Stimulated activated CD8-positive, alpha-beta memory T cell treated with anti-CD3 and anti-CD28 coated beads, Interleukin-7, amount 100 ng/mL, for 48 hours (primary cell): ENCODE data around the gene NDUFV2.
"Not testable (repeated sequence)": the region's sequence is repeated elsewhere in the genome, so short reads cannot be mapped to it uniquely, and the experiment has no call there.

Source experiments
- DNase-seq, 2 donors: peaks; one replicate each; pipeline ENCODE4 v3.0.0-alpha.2; 2020; ENCODE audit warnings: low read depth in 1 of 2; ENCODE audit errors: extremely low read depth in 1 of 2

NDUFV2 gene

GRCh38 chr18:9088727-9089126, 13.8 kb upstream of the NDUFV2 start:
- not testable (repeated sequence) for DNase-seq

- DNase-seq = no peak
These were observed 11.9 kb upstream of the NDUFV2 start for GRCh38 chr18:9090578-9090977.

GRCh38 chr18:9091066-9091476, 11.4 kb upstream of the NDUFV2 start:
- DNase-seq = no peak

- DNase-seq = no peak
These were observed 9.8 kb upstream of the NDUFV2 start for GRCh38 chr18:9092665-9093064.

GRCh38 chr18:9093109-9093508, 9.4 kb upstream of the NDUFV2 start:
- DNase-seq = not testable (repeated sequence)

- peak; percentile 31 to 68 for DNase-seq
These were observed 7.9 kb upstream of the NDUFV2 start for GRCh38 chr18:9094307-9095226.

GRCh38 chr18:9095297-9096006, 7.0 kb upstream of the NDUFV2 start:
- DNase-seq = peak; percentile 26 to 60

- DNase-seq = no peak
These were observed 6.5 kb upstream of the NDUFV2 start for GRCh38 chr18:9096007-9096371.

- DNase-seq = no peak
These were observed 5.8 kb upstream of the NDUFV2 start for GRCh38 chr18:9096685-9097084.

- no peak for DNase-seq
These were observed 5.2 kb upstream of the NDUFV2 start for GRCh38 chr18:9097349-9097748.

- no peak for DNase-seq
These were observed 1.7 kb upstream of the NDUFV2 start for GRCh38 chr18:9100796-9101195.

GRCh38 chr18:9101730-9102507, 580 bp upstream of the NDUFV2 start:
- no peak for DNase-seq

GRCh38 chr18:9103376-9103873, 926 bp downstream of the NDUFV2 start:
- no peak for DNase-seq

GRCh38 chr18:9104244-9104901, 1.9 kb downstream of the NDUFV2 start:
- DNase-seq = no peak

GRCh38 chr18:9105420-9105819, 2.9 kb downstream of the NDUFV2 start:
- no peak for DNase-seq

GRCh38 chr18:9106094-9106493, 3.6 kb downstream of the NDUFV2 start:
- no peak for DNase-seq

- DNase-seq = no peak
These were observed 4.5 kb downstream of the NDUFV2 start for GRCh38 chr18:9106800-9107584.

GRCh38 chr18:9108911-9109310, 6.4 kb downstream of the NDUFV2 start:
- DNase-seq = no peak

GRCh38 chr18:9109523-9109922, 7.0 kb downstream of the NDUFV2 start:
- no peak for DNase-seq
